BE2C (cell line): ENCODE measurements around the gene SUCLG2.

Experiments
- DNase-seq: peaks from one replicate; pipeline ENCODE4 v3.0.0-alpha.2; 2020
- H3K27me3 ChIP-seq: fragments of 250-450 bp; sonication (Bioruptor Pico); 2 replicates; pipeline ENCODE4 v1.5.1; 2020; ENCODE audit warnings: mild to moderate bottlenecking
- H3K36me3 ChIP-seq: fragments of 250-450 bp; sonication (Bioruptor Pico); 2 replicates; pipeline ENCODE4 v1.5.1; 2020; ENCODE audit warnings: mild to moderate bottlenecking
- H3K4me1 ChIP-seq: fragments of 250-450 bp; sonication (Bioruptor Pico); 2 replicates; pipeline ENCODE4 v1.5.1; 2020
- H3K4me3 ChIP-seq: 2 replicates; pipeline ENCODE4 v1.5.1; 2011; ENCODE audit warnings: low read depth, low read length
- H3K9me3 ChIP-seq: fragments of 250-450 bp; sonication (Bioruptor Pico); 2 replicates; pipeline ENCODE4 v1.5.1; 2020
- CTCF ChIP-seq: IDR thresholded peaks from 2 replicates; pipeline ENCODE4 v1.5.1; 2012; ENCODE audit warnings: mild to moderate bottlenecking, low read depth, low read length

The SUCLG2 gene

GRCh38 chr3:67382536-67382935 lies 271.9 kb downstream of the SUCLG2 start:
- H3K27me3 ChIP-seq, result no peaks in the 10 kb centered on the region
- H3K36me3 ChIP-seq, result no peaks in the 10 kb centered on the region
- DNase-seq, result no peak
- no peak overlapping the region for H3K4me3 ChIP-seq
- TF ChIP-seq CTCF, result no peak
- no peaks in the 10 kb centered on the region for H3K9me3 ChIP-seq
- H3K4me1 ChIP-seq, result no peaks in the 10 kb centered on the region

- DNase-seq, result peak; percentile 42
- Histone ChIP-seq H3K9me3 (no peaks in the 10 kb centered on the region), H3K4me1 (no peaks in the 10 kb centered on the region; the same call in 1 of the 2 replicates), H3K4me3 (no peak overlapping the region), H3K27me3 (no peaks in the 10 kb centered on the region), H3K36me3 (no peaks in the 10 kb centered on the region)
- peak; percentile 76 for TF ChIP-seq CTCF
Observed at GRCh38 chr3:67381667-67382272, 272.6 kb downstream of the SUCLG2 start.

- Histone ChIP-seq H3K4me3 (no peak overlapping the region), H3K27me3 (no peaks in the 10 kb centered on the region), H3K9me3 (no peaks in the 10 kb centered on the region), H3K4me1 (no peaks in the 10 kb centered on the region; the same call in none of the 2 replicates), H3K36me3 (no peaks in the 10 kb centered on the region)
- no peak for TF ChIP-seq CTCF
- no peak for DNase-seq
Observed at GRCh38 chr3:67380118-67380517, 274.3 kb downstream of the SUCLG2 start.

GRCh38 chr3:67377299-67377698 lies 277.1 kb downstream of the SUCLG2 start:
- TF ChIP-seq CTCF, result no peak
- no peaks in the 10 kb centered on the region for H3K36me3 ChIP-seq
- H3K4me1 ChIP-seq, result no peaks in the 10 kb centered on the region; the same call in none of the 2 replicates
- peak; percentile 39 for DNase-seq
- no peaks in the 10 kb centered on the region for H3K27me3 ChIP-seq
- no peaks in the 10 kb centered on the region for H3K9me3 ChIP-seq
- H3K4me3 ChIP-seq, result no peak overlapping the region

- Histone ChIP-seq H3K27me3 (no peaks in the 10 kb centered on the region), H3K4me3 (no peak overlapping the region), H3K9me3 (no peaks in the 10 kb centered on the region), H3K4me1 (no peaks in the 10 kb centered on the region; the same call in none of the 2 replicates), H3K36me3 (no peaks in the 10 kb centered on the region)
- no peak for TF ChIP-seq CTCF
- DNase-seq, result no peak
Observed at GRCh38 chr3:67376416-67376815, 278.0 kb downstream of the SUCLG2 start.

- TF ChIP-seq CTCF, result no peak
- Histone ChIP-seq H3K4me3 (no peak overlapping the region), H3K9me3 (no peaks in the 10 kb centered on the region), H3K27me3 (no peaks in the 10 kb centered on the region), H3K36me3 (no peaks in the 10 kb centered on the region), H3K4me1 (no peaks in the 10 kb centered on the region; the same call in none of the 2 replicates)
- DNase-seq, result no peak
Observed at GRCh38 chr3:67375976-67376375, 278.4 kb downstream of the SUCLG2 start.
